ENCODE data around the gene HOXB1.

DNA sequence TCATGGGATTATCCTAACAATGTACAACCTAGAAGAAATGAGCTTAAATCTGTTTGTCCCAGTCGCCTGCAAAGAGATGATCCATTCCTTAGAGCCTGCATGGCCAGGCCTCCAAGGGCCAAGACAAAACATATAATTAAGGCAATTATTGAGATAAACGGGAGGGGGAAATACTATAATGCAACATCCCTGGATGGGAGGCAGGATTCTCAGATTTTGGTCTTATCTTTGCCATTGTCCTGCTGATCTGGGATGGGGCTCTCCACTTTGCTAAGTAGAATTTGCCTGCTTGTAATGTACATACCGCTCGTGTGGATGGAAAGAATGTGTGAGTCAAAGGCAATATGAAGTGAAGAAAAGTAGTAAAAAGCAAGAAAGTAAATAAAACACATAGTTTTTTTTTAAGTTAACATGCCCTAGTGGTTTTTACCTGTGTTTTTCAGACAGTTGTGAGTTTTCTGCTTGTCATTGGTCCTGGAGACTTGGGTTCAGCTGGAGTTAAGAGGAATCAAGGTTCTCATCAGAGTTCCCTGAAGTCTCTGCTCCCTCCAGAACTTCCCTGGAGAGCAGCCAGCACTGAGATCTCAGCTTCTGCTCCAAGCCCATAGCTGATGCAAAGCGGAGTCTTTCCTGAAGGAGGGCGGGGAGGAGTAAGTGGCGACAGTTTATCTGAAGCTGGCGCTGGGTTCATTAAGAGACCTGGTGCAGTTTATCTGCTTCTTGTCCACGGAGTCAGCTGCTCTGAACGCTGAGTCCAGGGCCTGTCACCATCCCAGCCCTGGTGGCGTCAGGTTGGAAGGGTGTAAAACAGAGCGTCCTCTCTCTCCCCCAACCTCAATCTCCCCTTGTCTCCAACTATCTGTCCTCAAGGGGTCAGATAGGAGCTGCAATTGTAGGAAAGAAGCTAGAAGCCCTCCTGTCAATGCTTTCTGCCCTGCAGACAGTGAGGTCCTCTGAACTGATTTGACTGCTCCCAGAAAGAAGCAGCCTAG lies 30.1 kb downstream of the HOXB1 start:
- TF ChIP-seq POLR2AphosphoS5 (IDR thresholded peaks at IDR 0.05): no peak
- TF ChIP-seq, protein P1, sequence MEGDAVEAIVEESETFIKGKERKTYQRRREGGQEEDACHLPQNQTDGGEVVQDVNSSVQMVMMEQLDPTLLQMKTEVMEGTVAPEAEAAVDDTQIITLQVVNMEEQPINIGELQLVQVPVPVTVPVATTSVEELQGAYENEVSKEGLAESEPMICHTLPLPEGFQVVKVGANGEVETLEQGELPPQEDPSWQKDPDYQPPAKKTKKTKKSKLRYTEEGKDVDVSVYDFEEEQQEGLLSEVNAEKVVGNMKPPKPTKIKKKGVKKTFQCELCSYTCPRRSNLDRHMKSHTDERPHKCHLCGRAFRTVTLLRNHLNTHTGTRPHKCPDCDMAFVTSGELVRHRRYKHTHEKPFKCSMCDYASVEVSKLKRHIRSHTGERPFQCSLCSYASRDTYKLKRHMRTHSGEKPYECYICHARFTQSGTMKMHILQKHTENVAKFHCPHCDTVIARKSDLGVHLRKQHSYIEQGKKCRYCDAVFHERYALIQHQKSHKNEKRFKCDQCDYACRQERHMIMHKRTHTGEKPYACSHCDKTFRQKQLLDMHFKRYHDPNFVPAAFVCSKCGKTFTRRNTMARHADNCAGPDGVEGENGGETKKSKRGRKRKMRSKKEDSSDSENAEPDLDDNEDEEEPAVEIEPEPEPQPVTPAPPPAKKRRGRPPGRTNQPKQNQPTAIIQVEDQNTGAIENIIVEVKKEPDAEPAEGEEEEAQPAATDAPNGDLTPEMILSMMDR (IDR thresholded peaks at IDR 0.05): no peak

All from upper lobe of left lung (tissue), 4 donors.